Esophagus mucosa (tissue), 1 donor: ENCODE measurements around the gene RNF212B. TPM values are rescaled to one million over a fixed set of nuclear protein-coding genes. Genes with fewer than 3 reads are reported as not detected.
A peak's percentile ranks its signal among the peaks of the same experiment; 100 is the strongest.

Source experiments
- ATAC-seq: fragments of 200-7000 bp; cut with Tn5 transposase; one replicate; pipeline ENCODE4 v1.9.1; 2020
- total RNA-seq: library from RNA; stranded (reverse); gene quantifications from one replicate; pipeline ENCODE4 v1.2.4, GENCODE V29; 2023
- donor health status: DM: yes; HTN: yes; CAD: no.

RNF212B gene
- total RNA-seq, 1 donor from 2014 or later = not detected

DNA sequence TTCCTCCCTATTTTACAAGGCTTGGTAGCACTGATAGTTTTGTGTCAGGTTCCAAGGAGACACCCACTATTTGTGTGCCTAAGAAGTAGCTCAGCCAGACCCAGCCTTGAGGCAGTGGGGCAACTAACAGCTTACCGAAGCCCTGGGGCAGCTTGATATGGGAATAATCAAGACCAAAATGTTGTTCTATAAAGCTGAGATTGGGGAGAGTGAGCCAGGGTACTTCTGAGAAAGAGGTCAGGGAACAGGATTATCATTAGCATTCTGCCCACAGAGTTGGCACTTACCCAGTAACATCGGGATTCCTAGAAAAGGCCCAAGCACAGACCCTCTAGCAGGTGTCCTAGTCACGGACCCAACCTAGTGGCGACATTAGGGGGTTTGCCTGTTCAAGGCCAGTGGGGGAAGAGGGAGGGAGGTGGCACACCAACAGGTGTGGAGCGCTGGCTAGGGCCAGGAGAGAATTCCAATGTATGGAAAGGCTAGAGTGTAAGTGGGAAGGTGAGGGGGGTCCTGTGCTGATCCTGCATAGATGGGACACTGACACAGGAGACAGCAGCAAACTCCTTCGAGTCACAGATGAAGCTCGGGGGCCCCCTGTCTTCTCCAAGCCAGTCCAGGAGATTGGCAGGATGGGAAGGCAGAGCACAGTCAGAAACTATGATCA lies 60.0 kb downstream of the RNF212B start:
- ATAC-seq = no peak

- peak; percentile 15 for ATAC-seq
Observed at GRCh38 chr14:23299211-23299957, 61.6 kb downstream of the RNF212B start.

GRCh38 chr14:23299986-23300686 lies 62.4 kb downstream of the RNF212B start:
- ATAC-seq = no peak

GRCh38 chr14:23300687-23301223 lies 63.0 kb downstream of the RNF212B start:
- peak; percentile 7 for ATAC-seq

- ATAC-seq = peak; percentile 83
Observed at GRCh38 chr14:23301288-23301968, 63.7 kb downstream of the RNF212B start.

DNA sequence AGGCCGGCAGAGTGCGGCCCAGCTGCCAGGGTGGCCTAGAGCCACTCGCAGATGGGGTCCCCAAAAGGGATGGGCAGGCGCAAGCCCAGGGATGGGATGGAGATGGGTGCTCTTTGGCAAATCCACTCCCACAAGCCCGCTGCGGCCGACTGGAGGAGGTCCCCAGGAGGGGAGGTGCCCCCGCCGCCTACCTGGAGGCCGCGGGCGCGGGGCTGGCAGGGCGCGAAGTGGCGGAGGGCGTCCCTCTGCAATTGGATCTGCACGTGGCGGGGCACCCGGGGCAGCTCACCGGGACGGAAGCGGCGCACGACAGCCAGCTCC lies 64.2 kb downstream of the RNF212B start:
- no peak for ATAC-seq

DNA sequence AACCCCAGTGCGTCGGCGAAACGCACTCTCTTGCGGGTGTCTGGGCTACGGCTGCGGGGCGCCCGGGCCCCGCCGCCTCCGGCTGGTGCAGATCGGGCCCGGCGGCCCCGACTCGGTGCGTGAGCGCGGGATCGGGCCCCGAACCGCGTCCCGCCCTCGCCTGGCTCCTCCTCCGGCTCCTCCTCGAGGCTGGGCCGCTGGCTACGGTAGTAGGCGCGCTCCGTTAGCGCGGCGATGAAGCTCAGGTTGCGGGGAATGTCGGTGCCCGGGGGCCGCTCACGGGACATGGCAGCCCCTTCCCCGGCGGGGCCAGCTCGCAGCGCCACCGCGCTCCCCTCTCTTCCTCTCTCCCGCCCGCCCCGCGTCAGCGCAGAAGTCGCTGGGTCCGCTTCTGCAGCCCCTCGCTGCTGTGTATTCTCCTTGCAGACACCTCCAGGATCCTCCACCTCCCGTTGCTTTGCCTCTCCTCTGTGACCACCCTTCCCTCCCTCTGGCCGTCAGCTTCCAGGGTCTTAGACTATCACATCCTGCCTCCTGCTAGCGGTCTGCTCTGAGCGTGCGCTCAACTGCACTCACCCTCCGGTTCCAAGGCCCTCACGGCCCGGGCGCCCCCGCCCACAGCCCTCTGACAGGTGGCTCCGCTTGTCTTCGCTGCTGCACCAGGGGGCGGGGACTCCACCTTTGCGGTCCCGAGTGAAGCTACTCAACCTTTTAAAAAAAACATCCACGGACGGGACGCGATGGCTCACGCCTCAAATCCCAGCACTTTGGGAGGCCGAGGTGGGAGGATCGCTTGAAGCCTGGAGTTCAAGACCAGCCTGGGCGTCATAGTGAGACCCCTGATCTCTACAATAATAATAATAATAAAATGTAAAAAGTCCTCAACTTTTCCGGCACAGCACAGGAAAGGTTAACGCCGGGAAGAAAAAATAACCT lies 64.8 kb downstream of the RNF212B start, which contains the start of gene PPP1R3E:
TSS of gene PPP1R3E (minus strand) at position 570 of the 936 bp plus-strand sequence. CDS start at position 287, 283 bp downstream.
- ATAC-seq = peak; percentile 34

DNA sequence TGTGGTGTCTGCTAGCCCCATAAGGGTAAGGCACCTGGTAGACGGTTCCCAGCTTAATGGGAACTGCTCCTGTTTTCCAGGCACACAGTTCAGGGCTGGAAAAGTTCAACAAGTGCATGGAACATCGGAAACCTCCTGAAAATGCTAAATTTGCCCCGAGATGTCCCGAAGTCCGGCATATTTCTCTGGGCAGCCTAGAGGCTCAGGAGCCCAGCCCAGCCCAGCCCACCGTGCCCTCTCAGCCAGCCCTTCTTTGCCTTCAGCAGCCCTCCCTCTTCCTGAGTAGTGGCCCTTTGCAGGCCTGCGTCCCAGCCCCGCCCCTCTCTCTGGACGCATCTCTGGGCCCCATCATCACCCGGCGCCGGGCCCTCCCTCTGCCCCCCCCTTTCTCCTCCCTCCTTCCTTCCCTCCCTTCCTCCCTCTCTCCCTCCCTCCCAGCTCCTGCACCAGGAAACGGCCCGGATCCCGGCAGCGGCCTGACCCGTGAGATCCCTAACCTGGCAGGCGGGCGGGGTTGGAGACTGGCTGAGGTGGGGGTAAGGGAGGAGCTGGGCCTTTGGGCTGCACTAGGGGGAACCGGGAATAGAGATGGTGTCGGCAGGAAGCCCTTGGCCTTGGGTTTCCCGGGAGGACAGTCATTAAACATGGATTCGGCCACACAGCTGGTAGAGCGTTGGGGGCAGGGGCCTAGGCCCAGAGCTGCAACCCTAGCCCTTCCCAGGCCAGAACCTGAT lies 68.8 kb downstream of the RNF212B start, which contains the start of gene BCL2L2:
TSS of gene BCL2L2 (plus strand) at position 422 of the 734 bp plus-strand sequence. CDS start 935 bp downstream, outside the sequence.
- peak; percentile 72 for ATAC-seq

- ATAC-seq = no peak
Observed at GRCh38 chr14:23307146-23307530, 69.4 kb downstream of the RNF212B start.

GRCh38 chr14:23307687-23308644 lies 70.2 kb downstream of the RNF212B start:
- ATAC-seq = peak; percentile 63

DNA sequence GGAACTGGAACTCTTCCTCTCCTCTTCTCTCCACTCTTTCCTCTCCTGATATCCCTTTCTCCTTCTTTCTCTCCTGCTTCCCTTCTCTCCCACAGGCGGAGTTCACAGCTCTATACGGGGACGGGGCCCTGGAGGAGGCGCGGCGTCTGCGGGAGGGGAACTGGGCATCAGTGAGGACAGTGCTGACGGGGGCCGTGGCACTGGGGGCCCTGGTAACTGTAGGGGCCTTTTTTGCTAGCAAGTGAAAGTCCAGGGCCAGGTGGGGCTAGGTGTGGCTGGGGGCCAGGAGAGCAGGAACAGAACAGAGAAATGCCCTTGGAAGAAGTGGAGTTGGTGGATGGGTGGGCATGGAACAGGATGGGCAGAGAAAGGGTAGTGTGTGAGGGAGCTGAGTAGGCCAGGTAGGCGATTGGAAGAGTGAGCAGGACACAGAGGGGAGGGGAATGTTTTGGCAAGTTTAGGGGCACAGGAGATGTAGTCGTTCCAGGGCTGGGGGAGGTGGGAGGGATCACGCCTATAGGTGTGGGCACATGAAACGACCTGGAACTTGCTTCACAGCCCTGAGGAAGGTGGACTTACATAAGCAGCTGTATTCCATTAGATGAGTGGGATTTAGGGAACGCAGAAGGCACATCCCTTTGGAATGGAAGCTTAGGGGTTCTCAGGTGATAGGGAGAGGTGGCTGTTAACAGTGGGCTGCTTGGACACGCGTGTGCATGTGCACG lies 71.1 kb downstream of the RNF212B start:
- ATAC-seq = no peak

- no peak for ATAC-seq
Observed at GRCh38 chr14:23310546-23310945, 72.8 kb downstream of the RNF212B start.

- ATAC-seq = no peak
Observed at GRCh38 chr14:23316300-23316699, 78.6 kb downstream of the RNF212B start.

DNA sequence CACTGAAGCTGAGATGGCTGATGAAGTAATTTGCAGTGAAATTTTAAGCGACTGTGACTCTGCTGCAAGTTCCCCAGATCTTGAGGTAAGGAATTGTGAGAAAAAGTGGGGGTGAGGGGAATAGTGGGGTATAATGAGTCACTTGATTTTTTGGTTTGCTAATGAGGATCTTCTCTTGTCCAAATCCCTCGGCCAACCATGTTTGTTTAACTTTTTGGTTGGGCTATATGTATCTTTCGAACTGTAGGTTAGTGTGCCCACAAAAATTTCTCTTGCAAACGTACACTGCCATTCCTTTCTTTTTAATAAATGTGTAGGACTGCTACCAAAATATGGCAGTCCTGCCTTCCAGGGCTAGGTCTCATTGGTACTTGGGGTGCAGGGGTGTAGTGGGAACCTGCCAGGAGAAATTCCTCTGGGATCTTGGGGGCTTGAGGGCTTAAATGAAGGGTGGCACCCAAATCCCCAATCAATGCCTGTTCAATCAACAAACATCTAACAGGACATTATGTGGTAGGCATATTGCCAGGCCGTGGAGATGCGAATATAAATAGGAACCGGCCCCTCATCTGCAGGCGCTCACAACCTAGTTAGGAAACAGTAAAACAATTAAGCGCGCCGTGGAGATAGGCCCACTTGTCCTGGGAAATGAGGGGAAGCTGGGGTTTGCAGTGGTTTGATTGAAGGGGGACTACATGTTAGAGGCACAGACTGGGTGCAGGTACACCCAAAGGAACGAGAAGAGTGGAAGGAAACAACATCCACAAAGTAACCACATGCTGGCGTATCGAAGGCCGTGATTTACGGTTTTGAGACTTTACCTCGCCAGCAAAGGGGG lies 82.2 kb downstream of the RNF212B start:
- ATAC-seq = no peak

- peak; percentile 95 for ATAC-seq
Observed at GRCh38 chr14:23320584-23321571, 83.1 kb downstream of the RNF212B start, which contains the start of gene PABPN1. PABPN1 (plus strand) TSS chr14:23321457; CDS start chr14:23321470, 13 bp downstream.
